PFSK-1 (cell line): Measurements from ENCODE around the gene PPP1R14B.

ENCODE experiments used
- FOXP2 ChIP-seq: optimal IDR thresholded peaks from 2 replicates; pipeline ENCODE3; 2011; ENCODE audit warnings: borderline replicate concordance, control low read depth, inconsistent platforms; ENCODE audit not compliant: insufficient read depth; ENCODE audit errors: extremely low read length, extremely low read depth
- POLR2AphosphoS5 ChIP-seq: IDR thresholded peaks from 2 replicates; pipeline ENCODE4 v1.6.1; 2012; ENCODE audit warnings: low read depth, mild to moderate bottlenecking, control low read depth, low read length, moderate library complexity
- SIN3A ChIP-seq: IDR thresholded peaks from 2 replicates; pipeline ENCODE4 v1.6.1; 2012; ENCODE audit warnings: mild to moderate bottlenecking, low read length, moderate library complexity, borderline replicate concordance; ENCODE audit not compliant: insufficient read depth
- TAF1 ChIP-seq: IDR thresholded peaks from 2 replicates; pipeline ENCODE4 v1.6.1; 2012; ENCODE audit warnings: low read length, control low read depth, borderline replicate concordance; ENCODE audit not compliant: insufficient read depth
- TF ChIP-seq, protein P1 (sequence below), 2 experiments: IDR thresholded peaks; 2 replicates each; pipeline versions ENCODE4 v1.6.1 to v1.8.0; 2011 to 2012; ENCODE audit warnings: low read depth in 2 of 2, low read length in 2 of 2, control low read depth in 1 of 2, inconsistent platforms in 1 of 2, mild to moderate bottlenecking in 1 of 2, moderate library complexity in 1 of 2; ENCODE audit not compliant: insufficient read depth in 1 of 2

DNA sequence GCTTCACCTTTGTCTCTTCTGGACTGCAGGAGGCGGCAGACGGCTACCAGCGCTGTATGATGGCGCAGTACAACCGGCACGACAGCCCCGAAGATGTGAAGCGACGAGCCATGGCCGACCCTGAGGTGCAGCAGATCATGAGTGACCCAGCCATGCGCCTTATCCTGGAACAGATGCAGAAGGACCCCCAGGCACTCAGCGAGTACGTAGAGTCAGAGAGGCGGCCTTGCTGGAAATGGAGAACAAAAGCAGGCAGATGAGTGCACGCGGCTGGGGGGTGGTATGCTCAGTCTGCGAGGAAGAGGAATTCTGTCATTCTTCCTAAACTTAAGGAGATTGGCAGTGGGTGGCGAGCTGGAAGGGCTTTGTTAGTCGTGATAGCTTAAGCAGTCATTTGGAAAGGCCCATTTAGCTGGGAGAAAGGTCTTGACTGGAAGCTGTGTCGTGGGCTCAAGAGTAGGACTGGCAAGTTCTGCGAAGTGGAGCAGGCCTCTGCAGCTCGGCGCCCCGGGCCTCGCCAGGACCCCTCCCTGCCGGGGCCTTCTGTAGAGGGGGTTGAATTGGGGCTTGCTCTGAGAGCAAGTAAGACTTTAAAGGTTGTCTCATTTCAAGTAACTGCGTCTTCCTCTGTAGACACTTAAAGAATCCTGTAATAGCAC is 43.2 kb downstream of the PPP1R14B start:
- TF ChIP-seq TAF1, result no peak
- TF ChIP-seq, protein P1, sequence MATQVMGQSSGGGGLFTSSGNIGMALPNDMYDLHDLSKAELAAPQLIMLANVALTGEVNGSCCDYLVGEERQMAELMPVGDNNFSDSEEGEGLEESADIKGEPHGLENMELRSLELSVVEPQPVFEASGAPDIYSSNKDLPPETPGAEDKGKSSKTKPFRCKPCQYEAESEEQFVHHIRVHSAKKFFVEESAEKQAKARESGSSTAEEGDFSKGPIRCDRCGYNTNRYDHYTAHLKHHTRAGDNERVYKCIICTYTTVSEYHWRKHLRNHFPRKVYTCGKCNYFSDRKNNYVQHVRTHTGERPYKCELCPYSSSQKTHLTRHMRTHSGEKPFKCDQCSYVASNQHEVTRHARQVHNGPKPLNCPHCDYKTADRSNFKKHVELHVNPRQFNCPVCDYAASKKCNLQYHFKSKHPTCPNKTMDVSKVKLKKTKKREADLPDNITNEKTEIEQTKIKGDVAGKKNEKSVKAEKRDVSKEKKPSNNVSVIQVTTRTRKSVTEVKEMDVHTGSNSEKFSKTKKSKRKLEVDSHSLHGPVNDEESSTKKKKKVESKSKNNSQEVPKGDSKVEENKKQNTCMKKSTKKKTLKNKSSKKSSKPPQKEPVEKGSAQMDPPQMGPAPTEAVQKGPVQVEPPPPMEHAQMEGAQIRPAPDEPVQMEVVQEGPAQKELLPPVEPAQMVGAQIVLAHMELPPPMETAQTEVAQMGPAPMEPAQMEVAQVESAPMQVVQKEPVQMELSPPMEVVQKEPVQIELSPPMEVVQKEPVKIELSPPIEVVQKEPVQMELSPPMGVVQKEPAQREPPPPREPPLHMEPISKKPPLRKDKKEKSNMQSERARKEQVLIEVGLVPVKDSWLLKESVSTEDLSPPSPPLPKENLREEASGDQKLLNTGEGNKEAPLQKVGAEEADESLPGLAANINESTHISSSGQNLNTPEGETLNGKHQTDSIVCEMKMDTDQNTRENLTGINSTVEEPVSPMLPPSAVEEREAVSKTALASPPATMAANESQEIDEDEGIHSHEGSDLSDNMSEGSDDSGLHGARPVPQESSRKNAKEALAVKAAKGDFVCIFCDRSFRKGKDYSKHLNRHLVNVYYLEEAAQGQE (IDR thresholded peaks at IDR 0.05; ENCODE audit: insufficient read depth in 1 of 2, low read depth in 2 of 2, low read length in 2 of 2), result no peak
- no peak for TF ChIP-seq POLR2AphosphoS5
- TF ChIP-seq SIN3A, result no peak
- TF ChIP-seq FOXP2, result no peak
